COLO829 (cell line): ENCODE results near the gene TPRKB.
"Not testable (repeated sequence)": the region's sequence is repeated elsewhere in the genome, so short reads cannot be mapped to it uniquely, and the experiment has no call there.

Source experiments
- DNase-seq: peaks from one replicate; pipeline ENCODE4 v3.0.0; 2012; ENCODE audit warnings: low spot score

Gene TPRKB

GRCh38 chr2:73739101-73739500 lies 2.0 kb upstream of the TPRKB start:
- no peak for DNase-seq

- no peak for DNase-seq
These were observed 767 bp downstream of the TPRKB start for GRCh38 chr2:73736378-73736777.

- no peak for DNase-seq
These were observed 6.3 kb downstream of the TPRKB start for GRCh38 chr2:73730810-73731209.

GRCh38 chr2:73728711-73729110 lies 8.4 kb downstream of the TPRKB start:
- DNase-seq, result no peak

- DNase-seq, result no peak
These were observed 9.1 kb downstream of the TPRKB start for GRCh38 chr2:73728043-73728442.

GRCh38 chr2:73726657-73727056 lies 10.5 kb downstream of the TPRKB start:
- not testable (repeated sequence) for DNase-seq

- DNase-seq, result no peak
These were observed 18.1 kb downstream of the TPRKB start for GRCh38 chr2:73718851-73719621.

GRCh38 chr2:73718421-73718820 lies 18.7 kb downstream of the TPRKB start:
- no peak for DNase-seq

- not testable (repeated sequence) for DNase-seq
These were observed 19.4 kb downstream of the TPRKB start for GRCh38 chr2:73717695-73718094.

GRCh38 chr2:73717251-73717606 lies 19.9 kb downstream of the TPRKB start:
- no peak for DNase-seq

- DNase-seq, result peak; percentile 27
These were observed 20.4 kb downstream of the TPRKB start for GRCh38 chr2:73716543-73717250.

GRCh38 chr2:73714091-73714490 lies 23.1 kb downstream of the TPRKB start:
- no peak for DNase-seq

- DNase-seq, result no peak
These were observed 28.6 kb downstream of the TPRKB start for GRCh38 chr2:73708527-73708926.

- no peak for DNase-seq
These were observed 29.5 kb downstream of the TPRKB start for GRCh38 chr2:73707636-73708035.

- DNase-seq, result no peak
These were observed 30.1 kb downstream of the TPRKB start for GRCh38 chr2:73707058-73707457.

GRCh38 chr2:73705091-73705490 lies 32.1 kb downstream of the TPRKB start:
- no peak for DNase-seq

GRCh38 chr2:73704285-73704684 lies 32.9 kb downstream of the TPRKB start:
- no peak for DNase-seq

- no peak for DNase-seq
These were observed 33.5 kb downstream of the TPRKB start for GRCh38 chr2:73703675-73704074.

- not testable (repeated sequence) for DNase-seq
These were observed 34.2 kb downstream of the TPRKB start for GRCh38 chr2:73702852-73703493.

- DNase-seq, result no peak
These were observed 35.0 kb downstream of the TPRKB start for GRCh38 chr2:73701968-73702665.

- DNase-seq, result not testable (repeated sequence)
These were observed 35.7 kb downstream of the TPRKB start for GRCh38 chr2:73701448-73701765.

GRCh38 chr2:73700661-73701447 lies 36.3 kb downstream of the TPRKB start:
- DNase-seq, result no peak
